C1 segment of cervical spinal cord (tissue), 14 donors: Measurements from ENCODE around the gene GARIN5A.
A peak's percentile ranks its signal among the peaks of the same experiment; 100 is the strongest.

Source experiments
- DNase-seq, 14 donors: peaks; one replicate each; lab custom pipeline; 2025; lab: John Stamatoyannopoulos, UW

GARIN5A gene

DNA sequence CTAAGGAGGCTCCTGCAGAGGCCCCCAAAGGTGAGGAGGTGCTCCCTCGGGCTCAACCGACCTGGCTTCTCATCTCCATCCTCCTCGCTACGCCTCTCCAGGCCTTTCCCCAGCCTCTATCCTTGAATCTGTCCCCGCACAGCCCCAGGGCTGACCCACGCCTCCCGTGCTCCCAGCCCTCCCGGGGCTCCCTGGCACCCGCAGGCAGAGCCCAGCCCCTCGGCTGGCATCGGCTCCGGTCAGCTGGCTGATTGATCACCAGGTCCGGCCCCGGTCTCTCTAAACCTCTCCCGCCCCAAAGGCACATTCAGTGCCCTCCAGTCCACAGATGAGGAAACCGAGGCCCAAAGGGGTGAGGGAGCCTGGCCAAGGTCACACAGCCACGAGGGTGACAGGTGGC lies 41.4 kb downstream of the GARIN5A start:
- DNase-seq, result no peak

GRCh38 chr19:50434525-50434924 lies 42.1 kb downstream of the GARIN5A start:
- DNase-seq, result no peak

DNA sequence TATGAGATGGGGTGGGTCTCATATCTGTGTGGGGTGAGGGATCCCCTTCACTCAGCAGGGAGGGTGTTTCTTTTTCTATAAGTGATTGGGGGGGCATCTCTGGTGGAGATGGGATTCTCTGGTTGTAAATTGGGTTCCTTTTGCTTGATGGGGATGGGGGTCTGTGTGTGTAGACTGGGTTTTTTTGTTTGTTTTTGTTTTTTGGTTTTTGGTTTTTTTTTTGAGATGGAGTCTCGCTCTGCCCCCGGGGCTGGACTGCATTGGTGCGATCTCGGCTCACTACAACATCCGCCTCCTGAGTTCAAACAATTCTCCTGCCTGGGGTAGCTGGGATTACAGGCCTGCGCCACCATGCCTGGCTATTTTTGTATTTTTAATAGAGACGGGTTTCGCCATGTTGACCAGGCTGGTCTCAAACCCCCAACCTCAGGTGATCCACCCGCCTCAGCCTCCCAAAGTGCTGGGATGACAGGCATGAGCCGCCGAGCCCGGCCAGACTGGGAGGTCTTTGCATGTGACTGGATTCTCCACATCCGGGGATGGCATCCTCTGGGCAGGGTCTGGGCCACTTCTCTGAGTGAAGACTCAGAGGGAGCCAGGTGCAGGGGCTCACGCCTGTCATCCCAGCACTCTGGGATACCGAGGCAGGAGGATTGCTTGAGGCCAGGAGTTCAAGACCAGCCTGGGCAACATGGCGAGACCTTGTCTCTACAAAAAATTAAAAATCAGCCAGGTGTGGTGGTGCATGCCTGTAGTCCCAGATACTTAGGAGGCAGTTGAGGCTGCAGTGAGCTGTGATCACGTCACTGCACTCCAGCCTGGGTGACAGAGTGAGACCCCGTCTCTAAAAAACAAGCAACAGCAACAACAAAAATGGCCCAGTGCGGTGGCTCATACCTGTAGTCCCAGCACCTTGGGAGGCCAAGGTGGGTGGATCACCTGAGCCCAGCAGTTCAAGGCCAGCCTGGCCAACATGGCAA lies 43.2 kb downstream of the GARIN5A start:
- DNase-seq, result no peak

DNA sequence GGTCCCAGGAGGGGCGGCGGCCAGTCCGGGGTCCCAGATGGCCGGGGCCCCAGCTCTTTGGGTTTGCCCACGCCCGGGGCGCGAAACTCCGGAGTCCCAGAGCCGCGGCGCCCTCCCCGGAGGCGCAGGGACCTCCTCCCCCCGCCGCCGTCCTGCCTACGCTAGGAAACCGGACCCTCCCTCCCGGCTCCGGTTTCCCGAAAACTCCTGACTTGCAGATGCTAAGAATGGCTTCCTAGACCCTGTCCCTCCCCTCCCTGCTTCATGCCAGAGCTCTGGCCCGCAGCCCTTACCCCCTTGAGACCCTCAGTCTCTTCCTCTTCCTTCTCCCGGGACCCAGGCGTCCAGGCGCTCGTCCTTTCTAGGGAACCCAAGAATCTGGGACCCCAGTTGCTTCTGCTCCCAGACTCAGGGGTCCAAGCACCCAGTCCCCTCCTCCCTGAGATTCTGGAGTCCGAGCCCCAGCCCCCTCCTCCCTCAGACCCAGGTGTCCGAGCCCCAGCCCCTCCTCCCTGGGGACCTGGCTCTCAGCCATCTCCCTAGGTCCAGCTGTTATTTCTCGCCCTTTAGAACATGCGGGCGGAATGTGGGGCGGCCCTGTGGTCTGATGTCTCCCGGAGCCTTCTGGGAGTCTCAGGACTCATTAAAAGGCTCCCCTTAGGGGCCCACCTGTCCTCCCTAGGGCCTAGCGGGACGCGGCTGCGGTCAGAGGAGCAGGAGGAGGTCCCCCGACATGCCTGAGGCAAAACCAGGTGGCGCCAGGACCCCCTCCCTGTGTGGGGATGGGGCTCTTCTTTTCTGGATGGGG lies 44.2 kb downstream of the GARIN5A start, which contains the start of gene MYBPC2:
TSS of gene MYBPC2 (plus strand) at position 672 of the 808 bp plus-strand sequence. CDS start at position 734, 62 bp downstream.
- no peak for DNase-seq

GRCh38 chr19:50431343-50432220 lies 45.1 kb downstream of the GARIN5A start:
- peak; percentile 16 to 85 (median 68) for DNase-seq

DNA sequence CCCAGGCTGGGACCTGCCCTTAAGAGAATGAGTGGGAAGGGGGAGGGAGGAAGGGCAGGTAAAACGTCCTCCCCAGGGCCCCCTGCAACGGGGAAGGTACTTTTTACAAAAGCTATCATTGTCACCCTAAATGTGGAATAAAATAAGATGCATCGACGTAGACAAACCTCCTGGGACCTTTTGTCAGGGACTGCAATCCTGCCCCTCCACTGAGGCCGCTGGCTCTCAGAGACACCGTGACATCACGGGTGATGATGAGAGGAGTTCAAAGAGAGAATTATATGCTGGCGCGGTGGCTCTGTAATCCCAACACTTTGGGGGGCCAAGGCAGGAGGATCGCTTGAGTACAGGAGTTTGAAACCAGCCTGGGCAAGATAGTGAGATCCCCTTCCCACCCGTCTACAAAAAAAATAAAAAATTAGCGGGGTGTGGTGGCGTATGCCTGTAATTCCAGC lies 45.7 kb downstream of the GARIN5A start:
- DNase-seq, result no peak

- no peak for DNase-seq
Observed at GRCh38 chr19:50428772-50429463, 47.7 kb downstream of the GARIN5A start.

GRCh38 chr19:50427997-50428425 lies 48.6 kb downstream of the GARIN5A start:
- peak in 11 of 14 donors; percentile 12 to 76 (median 58) for DNase-seq

DNA sequence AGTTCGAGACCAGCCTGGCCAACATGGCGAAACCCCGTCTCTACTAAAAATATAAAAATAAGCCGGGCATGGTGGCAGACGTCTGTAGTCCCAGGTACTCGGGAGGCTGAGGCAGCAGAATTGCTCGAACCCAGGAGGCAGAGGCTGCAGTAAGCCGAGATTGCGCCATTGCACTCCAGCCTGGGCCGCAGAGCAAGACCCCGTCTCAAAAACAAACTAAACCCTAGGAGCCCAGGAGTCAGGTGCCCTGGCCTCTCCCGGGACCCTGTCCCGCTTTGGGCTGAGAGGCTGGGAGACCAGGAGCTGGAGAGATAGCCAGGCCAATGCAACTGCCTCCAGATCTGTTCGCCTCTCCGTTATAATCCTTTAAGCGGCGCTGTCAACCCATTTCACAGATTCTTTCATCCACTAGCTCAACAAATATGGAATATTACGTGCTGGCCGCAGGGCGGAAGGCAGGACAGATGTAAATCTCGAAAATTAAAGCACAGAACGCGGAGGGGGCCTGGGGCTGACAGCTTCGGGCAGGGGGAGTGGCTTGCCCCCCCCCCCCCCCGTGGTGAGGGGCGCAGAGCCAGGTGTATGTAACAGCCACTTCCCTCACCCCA lies 49.2 kb downstream of the GARIN5A start:
- DNase-seq, result no peak

DNA sequence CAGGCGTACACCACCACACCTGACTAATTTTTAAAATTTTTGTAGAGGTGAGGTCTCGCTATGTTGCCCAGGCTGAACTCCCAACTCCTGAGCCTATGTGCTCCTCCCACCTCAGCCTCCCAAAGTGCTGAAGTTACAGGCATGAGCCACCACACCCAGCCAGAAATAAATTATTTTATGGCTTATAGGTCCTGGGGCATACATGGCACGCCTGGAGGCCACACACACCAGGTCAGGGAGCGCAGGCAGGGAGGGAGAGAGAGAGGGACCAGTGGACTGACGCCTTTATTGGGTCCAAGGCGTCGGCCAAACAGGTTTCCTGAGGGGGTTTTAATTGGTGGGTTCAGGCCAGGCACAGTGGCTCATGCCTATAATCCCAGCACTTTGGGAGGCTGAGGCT lies 51.1 kb downstream of the GARIN5A start:
- DNase-seq, result no peak

DNA sequence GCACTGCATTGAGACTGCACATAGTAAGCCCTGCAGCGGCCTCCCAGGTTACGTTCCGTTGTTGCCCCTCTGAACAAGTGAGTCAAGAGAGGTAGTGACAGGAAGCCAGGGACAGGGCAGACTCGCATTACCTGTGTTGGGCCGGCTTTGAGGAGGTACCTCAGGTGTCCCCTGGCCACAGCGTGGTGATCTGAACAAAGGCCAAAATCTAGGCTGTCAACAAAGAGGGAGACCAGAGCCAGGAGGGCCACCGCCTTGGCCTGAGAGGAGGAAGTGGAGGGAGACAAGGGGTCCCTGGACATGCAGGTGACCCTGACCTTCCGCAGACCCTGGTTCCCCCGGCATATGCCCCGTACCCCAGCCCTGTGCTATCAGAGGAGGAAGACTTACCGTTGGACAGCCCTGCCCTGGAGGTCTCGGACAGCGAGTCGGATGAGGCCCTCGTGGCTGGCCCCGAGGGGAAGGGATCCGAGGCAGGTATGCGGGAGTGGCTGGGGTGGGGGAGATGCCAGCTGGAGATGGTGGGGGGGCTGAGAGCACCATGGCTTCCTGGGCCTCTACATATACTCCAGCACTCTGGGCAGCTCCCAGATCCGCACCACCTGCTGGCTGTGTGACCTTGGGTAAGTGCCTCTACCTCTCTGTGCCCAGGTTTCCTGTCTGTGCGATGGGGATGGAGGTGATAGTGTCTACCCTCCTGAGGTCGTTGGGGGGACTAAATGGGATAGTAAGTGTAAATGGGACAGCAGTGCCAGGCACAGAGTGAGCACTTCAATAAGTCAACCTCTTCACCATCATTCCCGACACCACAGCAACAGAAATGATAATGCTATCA lies 53.2 kb downstream of the GARIN5A start:
- no peak for DNase-seq

DNA sequence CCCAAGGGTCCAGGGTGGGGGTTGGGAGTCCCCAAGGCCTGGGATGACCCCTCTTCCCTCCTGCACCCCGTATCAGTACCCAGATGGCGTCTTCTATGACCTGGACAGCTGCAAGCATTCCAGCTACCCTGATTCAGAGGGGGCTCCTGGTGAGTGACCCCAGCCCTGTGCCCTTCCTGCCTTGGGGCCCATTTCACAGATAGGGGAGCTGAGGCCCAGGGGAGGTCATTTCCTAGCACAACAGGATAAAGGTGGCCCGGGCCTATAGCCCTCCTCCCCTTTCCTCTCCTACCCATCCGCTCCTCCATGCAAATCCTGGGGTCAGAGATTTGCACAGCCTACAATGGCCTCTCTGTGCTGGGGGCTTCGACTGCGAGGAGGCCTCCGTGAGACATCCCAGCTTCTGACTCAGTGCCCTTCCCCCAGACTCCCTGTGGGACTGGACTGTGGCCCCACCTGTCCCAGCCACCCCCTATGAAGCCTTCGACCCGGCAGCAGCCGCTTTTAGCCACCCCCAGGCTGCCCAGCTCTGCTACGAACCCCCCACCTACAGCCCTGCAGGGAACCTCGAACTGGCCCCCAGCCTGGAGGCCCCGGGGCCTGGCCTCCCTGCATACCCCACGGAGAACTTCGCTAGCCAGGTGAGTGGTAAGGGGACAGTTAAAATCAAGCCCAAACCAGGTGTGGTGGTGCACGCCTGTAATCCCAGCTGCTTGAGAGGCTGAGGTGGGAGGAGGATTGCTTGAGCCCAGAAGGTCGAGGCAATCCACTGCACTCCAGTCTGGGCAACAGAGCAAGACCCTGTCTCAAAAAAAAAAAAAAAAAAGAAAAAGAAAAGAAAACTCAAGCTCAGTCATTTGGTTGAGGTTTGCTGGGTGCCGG lies 54.0 kb downstream of the GARIN5A start:
- no peak for DNase-seq

DNA sequence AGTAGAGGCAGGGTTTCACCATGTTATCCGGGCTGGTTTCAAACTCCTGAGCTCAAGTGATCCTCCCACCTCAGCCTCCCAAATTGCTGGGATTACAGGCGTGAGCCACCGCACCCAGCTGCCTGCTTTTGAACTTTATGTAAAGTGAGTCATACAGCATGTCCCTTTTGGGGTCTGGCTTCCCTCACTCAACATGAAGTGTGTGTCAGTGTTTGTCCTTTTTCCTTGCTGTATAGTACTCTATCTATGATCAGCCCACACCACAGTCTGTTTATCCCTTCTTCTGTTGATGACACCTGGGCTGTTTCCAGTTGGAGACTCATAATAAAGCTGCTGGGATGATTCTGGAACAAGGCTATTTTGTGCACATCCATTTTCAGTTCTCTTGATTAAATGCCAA lies 55.8 kb downstream of the GARIN5A start:
- DNase-seq, result no peak

GRCh38 chr19:50420127-50420526 lies 56.5 kb downstream of the GARIN5A start:
- no peak for DNase-seq

DNA sequence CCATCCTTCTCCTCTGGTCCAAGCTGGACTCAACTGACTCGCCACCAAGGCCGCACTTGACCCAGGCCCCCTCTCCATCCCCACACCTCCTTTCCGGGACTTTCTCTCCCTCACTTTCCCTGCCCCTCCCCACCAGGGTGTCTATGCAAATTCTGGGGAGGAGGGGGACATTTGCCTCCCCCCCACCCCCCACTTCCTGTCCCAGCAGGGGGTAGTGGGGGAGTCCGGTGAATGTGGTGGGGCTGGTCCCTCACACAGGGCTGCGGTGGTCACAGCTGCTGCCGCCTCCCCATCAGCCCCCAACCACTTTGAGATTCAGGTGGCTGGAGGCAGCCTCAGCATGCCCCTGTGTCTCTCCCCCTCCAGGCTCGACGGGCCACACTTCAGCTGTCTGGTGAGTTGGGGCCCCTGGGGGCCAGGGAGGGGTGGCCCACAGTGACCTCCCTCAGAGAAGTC lies 57.0 kb downstream of the GARIN5A start:
- no peak for DNase-seq

- no peak for DNase-seq
Observed at GRCh38 chr19:50419022-50419579, 57.5 kb downstream of the GARIN5A start.

- DNase-seq, result no peak
Observed at GRCh38 chr19:50418176-50419021, 58.2 kb downstream of the GARIN5A start, which contains the start of gene SPIB. Gene SPIB, plus strand, starts transcription at chr19:50418938. Its CDS starts 25 bp downstream, at chr19:50418963.
